ENCODE results near the gene TMEM181.

TMEM181 gene

GRCh38 chr6:158566207-158566818 is 6.4 kb downstream of the TMEM181 start:
- Histone ChIP-seq H3K79me2 (ENCODE audit: insufficient read depth, low read depth) (peaks cover 23% of the 10 kb centered on the region), H4K20me1 (ENCODE audit: insufficient read depth) (no peaks in the 10 kb centered on the region), H3K27me3 (ENCODE audit: insufficient read depth, low read depth) (no peaks in the 10 kb centered on the region), H3K36me3 (ENCODE audit: insufficient read depth) (no peaks in the 10 kb centered on the region), H2AFZ (ENCODE audit: low read depth) (no peak overlapping the region), H3K27ac (no peak overlapping the region), H3K4me1 (ENCODE audit: low read depth, poor library complexity, severe bottlenecking) (peaks cover 2% of the 10 kb centered on the region), H3K9ac (no peak overlapping the region), H3K4me3 (IDR thresholded peaks at IDR 0.05; ENCODE audit: insufficient read depth, low read depth, low read length) (no peak overlapping the region), H3K4me2 (no peak overlapping the region)
- TF ChIP-seq CTCF (conservative IDR thresholded peaks at IDR 0.05; ENCODE audit: low read depth, low read length), result no peak

GRCh38 chr6:158567152-158567551 is 7.3 kb downstream of the TMEM181 start:
- Histone ChIP-seq H3K27me3 (ENCODE audit: insufficient read depth, low read depth) (no peaks in the 10 kb centered on the region), H3K27ac (no peak overlapping the region), H3K36me3 (ENCODE audit: insufficient read depth) (no peaks in the 10 kb centered on the region), H3K4me2 (no peak overlapping the region), H4K20me1 (ENCODE audit: insufficient read depth) (no peaks in the 10 kb centered on the region), H2AFZ (ENCODE audit: low read depth) (no peak overlapping the region), H3K79me2 (ENCODE audit: insufficient read depth, low read depth) (peaks cover 14% of the 10 kb centered on the region; the same call in 1 of the 2 replicates), H3K4me1 (ENCODE audit: low read depth, poor library complexity, severe bottlenecking) (no peaks in the 10 kb centered on the region), H3K4me3 (IDR thresholded peaks at IDR 0.05; ENCODE audit: insufficient read depth, low read depth, low read length) (no peak overlapping the region), H3K9ac (no peak overlapping the region)
- no peak for TF ChIP-seq CTCF (conservative IDR thresholded peaks at IDR 0.05; ENCODE audit: low read depth, low read length)

- Histone ChIP-seq H3K36me3 (ENCODE audit: insufficient read depth) (no peaks in the 10 kb centered on the region), H3K4me1 (ENCODE audit: low read depth, poor library complexity, severe bottlenecking) (no peaks in the 10 kb centered on the region), H3K4me2 (no peak overlapping the region), H3K9ac (no peak overlapping the region), H3K27me3 (ENCODE audit: insufficient read depth, low read depth) (no peaks in the 10 kb centered on the region), H3K4me3 (IDR thresholded peaks at IDR 0.05; ENCODE audit: insufficient read depth, low read depth, low read length) (no peak overlapping the region), H3K27ac (no peak overlapping the region), H3K79me2 (ENCODE audit: insufficient read depth, low read depth) (peaks cover 7% of the 10 kb centered on the region; the same call in 1 of the 2 replicates), H2AFZ (ENCODE audit: low read depth) (no peak overlapping the region), H4K20me1 (ENCODE audit: insufficient read depth) (no peaks in the 10 kb centered on the region)
- no peak for TF ChIP-seq CTCF (conservative IDR thresholded peaks at IDR 0.05; ENCODE audit: low read depth, low read length)
Observed at GRCh38 chr6:158567871-158568401, 8.0 kb downstream of the TMEM181 start.

- H3K9ac ChIP-seq, result no peak overlapping the region
- TF ChIP-seq CTCF (conservative IDR thresholded peaks at IDR 0.05; ENCODE audit: low read depth, low read length), result no peak
- H3K4me2 ChIP-seq, result no peak overlapping the region
- H3K79me2 ChIP-seq (ENCODE audit: insufficient read depth, low read depth), result peaks cover 4% of the 10 kb centered on the region; the same call in 1 of the 2 replicates
- H3K4me1 ChIP-seq (ENCODE audit: low read depth, poor library complexity, severe bottlenecking), result no peaks in the 10 kb centered on the region
- no peaks in the 10 kb centered on the region for H3K27me3 ChIP-seq (ENCODE audit: insufficient read depth, low read depth)
- H3K27ac ChIP-seq, result no peak overlapping the region
- H3K4me3 ChIP-seq (IDR thresholded peaks at IDR 0.05; ENCODE audit: insufficient read depth, low read depth, low read length), result no peak overlapping the region
- no peaks in the 10 kb centered on the region for H4K20me1 ChIP-seq (ENCODE audit: insufficient read depth)
- no peaks in the 10 kb centered on the region for H3K36me3 ChIP-seq (ENCODE audit: insufficient read depth)
- H2AFZ ChIP-seq (ENCODE audit: low read depth), result no peak overlapping the region
Observed at GRCh38 chr6:158568549-158568948, 8.7 kb downstream of the TMEM181 start.
